Mesothelial cell of epicardium (in vitro differentiated cells): Measurements from ENCODE around the gene PGLYRP4. TPM values are rescaled to one million over a fixed set of nuclear protein-coding genes. Genes with fewer than 3 reads are reported as not detected.

Experiments
- DNase-seq, 2 experiments: peaks; one replicate each; pipeline ENCODE4 v3.0.0; 2021; ENCODE audit warnings: low spot score in 2 of 2; ENCODE audit not compliant: unreplicated experiment in 2 of 2
- H3K27ac Mint-ChIP-seq: 2 replicates; pipeline ENCODE4 v1.8.0; 2021; ENCODE audit warnings: mixed read lengths
- H3K27me3 Mint-ChIP-seq: 2 replicates; pipeline ENCODE4 v1.8.0; 2021; ENCODE audit warnings: low read depth, mixed read lengths
- H3K36me3 Mint-ChIP-seq: 2 replicates; pipeline ENCODE4 v1.8.0; 2021; ENCODE audit warnings: mixed read lengths
- H3K4me1 Mint-ChIP-seq: 2 replicates; pipeline ENCODE4 v1.8.0; 2021; ENCODE audit warnings: mixed read lengths
- H3K4me3 Mint-ChIP-seq: 2 replicates; pipeline ENCODE4 v1.8.0; 2021; ENCODE audit warnings: mild to moderate bottlenecking, moderate library complexity, mixed read lengths
- H3K9me3 Mint-ChIP-seq: 2 replicates; pipeline ENCODE4 v1.8.0; 2021; ENCODE audit warnings: mixed read lengths
- total RNA-seq: library from RNA; stranded (reverse); gene quantifications from 3 replicates; pipeline ENCODE4 v1.2.1, GENCODE V29; 2021
- TF ChIP-seq, protein P1 (sequence below): fragments of 200-600 bp; sonication (generic); IDR thresholded peaks from one replicate; pipeline ENCODE4 v1.5.0; 2021; ENCODE audit warnings: antibody characterized with exemption; ENCODE audit not compliant: unreplicated experiment

The PGLYRP4 gene
- total RNA-seq, 1 donor from 2014 or later: not detected

DNA sequence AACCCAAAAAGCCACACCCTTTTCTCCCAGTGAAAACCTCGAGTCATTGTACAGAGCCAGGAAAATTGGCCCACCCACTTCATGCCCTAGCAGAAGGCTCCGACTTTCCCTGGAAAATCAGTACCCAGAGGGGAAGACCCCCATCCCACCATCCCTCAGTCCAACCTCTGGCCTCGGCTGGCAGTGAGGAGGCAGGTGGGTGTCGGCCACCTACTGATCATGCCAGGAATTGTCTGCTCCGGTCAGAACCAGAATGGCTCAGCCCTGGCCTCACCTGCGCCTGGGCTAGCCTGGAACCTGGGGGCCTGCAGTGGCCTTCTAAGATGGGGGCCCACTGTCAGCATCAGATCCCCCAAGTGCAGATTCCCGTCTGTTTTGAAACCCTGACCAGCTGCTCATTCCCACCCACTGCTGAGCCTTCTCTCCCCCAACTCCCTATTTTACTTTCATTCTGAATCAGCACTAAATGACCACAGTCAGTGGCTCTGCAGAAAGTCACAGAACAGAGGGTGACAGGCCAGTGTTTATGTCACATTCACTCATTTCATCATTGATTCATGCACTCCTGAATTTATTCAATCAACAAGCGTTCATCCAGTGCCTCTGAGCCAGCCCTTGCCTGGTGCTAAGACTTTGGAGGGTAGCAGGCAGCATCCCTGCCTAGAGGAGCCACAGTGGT lies 6.0 kb upstream of the PGLYRP4 start:
- TF ChIP-seq, protein P1, sequence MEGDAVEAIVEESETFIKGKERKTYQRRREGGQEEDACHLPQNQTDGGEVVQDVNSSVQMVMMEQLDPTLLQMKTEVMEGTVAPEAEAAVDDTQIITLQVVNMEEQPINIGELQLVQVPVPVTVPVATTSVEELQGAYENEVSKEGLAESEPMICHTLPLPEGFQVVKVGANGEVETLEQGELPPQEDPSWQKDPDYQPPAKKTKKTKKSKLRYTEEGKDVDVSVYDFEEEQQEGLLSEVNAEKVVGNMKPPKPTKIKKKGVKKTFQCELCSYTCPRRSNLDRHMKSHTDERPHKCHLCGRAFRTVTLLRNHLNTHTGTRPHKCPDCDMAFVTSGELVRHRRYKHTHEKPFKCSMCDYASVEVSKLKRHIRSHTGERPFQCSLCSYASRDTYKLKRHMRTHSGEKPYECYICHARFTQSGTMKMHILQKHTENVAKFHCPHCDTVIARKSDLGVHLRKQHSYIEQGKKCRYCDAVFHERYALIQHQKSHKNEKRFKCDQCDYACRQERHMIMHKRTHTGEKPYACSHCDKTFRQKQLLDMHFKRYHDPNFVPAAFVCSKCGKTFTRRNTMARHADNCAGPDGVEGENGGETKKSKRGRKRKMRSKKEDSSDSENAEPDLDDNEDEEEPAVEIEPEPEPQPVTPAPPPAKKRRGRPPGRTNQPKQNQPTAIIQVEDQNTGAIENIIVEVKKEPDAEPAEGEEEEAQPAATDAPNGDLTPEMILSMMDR: no peak
- H3K4me1 Mint-ChIP-seq: no peaks in the 10 kb centered on the region
- H3K9me3 Mint-ChIP-seq: no peaks in the 10 kb centered on the region
- H3K27me3 Mint-ChIP-seq: peaks cover 17% of the 10 kb centered on the region
- no peak overlapping the region for H3K4me3 Mint-ChIP-seq
- H3K27ac Mint-ChIP-seq: no peak overlapping the region
- no peak for DNase-seq
- H3K36me3 Mint-ChIP-seq: no peaks in the 10 kb centered on the region

DNA sequence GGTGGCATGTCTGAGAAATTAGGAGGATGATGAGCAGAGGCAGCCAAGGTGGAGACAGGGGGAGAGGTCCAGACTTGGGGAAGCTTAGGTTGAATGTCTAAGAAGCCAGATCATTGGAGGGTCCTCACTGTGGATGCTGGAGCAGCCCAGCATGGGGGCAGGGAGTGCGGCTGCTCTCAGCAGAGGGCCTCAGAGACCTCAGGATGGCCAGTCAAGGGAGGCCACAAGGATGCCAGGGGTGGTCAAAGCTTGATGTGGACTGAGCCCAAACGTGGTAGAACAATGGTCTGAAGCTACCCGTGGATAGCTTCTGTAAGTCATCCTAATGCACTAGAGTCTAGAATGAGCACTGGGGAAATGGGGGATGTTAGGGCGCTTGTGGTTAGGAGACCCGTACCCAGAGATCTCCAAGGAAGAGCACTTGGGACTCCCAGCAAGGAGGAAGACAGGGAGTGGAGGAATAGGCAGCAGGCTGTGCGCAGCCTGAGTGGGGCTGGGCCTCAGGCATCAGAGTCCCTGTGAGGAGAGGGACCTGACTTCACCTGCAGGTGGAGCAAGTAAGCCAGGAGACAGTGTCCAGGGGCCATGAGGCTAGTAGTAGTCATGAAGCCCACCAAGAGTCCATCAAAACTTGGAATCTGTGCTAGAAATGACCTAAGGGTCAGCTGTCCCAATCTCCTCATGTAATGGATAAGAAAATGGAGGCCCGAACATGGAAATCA lies 4.7 kb upstream of the PGLYRP4 start:
- H3K36me3 Mint-ChIP-seq: no peaks in the 10 kb centered on the region

DNA sequence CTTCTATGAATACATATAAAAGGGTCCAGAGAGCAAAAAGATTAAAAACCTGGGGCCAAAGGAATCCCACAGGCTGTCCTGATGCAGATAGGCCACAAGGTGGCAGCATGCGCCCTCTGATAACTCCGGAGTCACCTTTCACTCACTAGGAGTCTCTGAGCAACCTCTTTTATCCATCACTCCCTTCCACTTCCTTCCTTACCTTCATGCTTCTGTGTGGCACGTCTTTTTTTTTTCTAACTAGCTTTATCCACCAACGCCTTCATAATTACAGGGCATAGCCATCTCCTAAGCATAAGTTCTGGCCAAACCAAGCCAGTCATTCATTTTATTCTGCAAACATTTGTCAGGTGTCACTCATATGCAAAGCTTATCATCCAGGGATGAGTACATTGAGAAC lies 3.9 kb upstream of the PGLYRP4 start:
- Mint-ChIP-seq H3K27ac (no peak overlapping the region), H3K4me1 (no peaks in the 10 kb centered on the region), H3K27me3 (peaks cover 37% of the 10 kb centered on the region), H3K9me3 (no peaks in the 10 kb centered on the region), H3K4me3 (no peak overlapping the region), H3K36me3 (no peaks in the 10 kb centered on the region)
- peak in 1 of 2 experiments; percentile 77 for DNase-seq
- TF ChIP-seq, protein P1: peak; percentile 83

More for the DNA sequence above, 4.7 kb upstream of the PGLYRP4 start:
- no peaks in the 10 kb centered on the region for H3K4me1 Mint-ChIP-seq
- H3K27ac Mint-ChIP-seq: no peak overlapping the region
- H3K4me3 Mint-ChIP-seq: no peak overlapping the region
- no peak for DNase-seq
- H3K27me3 Mint-ChIP-seq: peaks cover 30% of the 10 kb centered on the region
- TF ChIP-seq, protein P1: peak; percentile 23
- H3K9me3 Mint-ChIP-seq: no peaks in the 10 kb centered on the region

DNA sequence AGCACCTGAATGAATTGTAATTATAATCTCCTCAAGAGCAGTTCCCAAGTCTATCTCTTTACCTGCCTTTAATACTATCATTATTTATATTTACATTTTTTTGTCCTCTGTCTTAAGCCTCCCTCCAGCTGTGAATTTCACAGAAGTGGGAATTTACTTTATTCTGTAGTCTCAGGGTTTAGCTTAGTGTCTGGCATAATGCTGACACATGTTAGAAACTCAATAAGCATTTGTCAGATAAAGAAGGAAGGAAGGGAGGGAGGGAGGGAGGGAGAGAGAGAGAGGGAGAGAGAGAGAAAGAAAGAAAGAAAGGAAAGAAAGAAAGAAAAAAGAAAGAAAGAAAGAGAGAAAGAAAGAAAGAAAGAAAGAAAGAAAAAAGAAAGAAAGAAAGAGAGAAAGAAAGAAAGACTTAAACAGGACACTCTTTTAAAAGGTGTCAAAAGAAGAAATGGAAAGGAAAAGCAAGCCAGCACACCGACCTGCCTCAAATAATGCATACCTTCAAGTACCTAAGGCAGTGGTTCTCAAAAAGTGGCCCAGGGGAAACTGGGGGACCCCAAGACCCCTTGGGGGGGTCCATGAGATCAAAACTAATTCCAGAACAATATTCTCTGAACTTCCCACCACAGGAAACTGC lies 1.8 kb upstream of the PGLYRP4 start:
- DNase-seq: no peak
- Mint-ChIP-seq H3K27ac (no peak overlapping the region), H3K4me3 (no peak overlapping the region), H3K4me1 (peaks cover under 1% of the 10 kb centered on the region), H3K27me3 (peaks cover 57% of the 10 kb centered on the region), H3K36me3 (no peaks in the 10 kb centered on the region), H3K9me3 (no peaks in the 10 kb centered on the region)
- TF ChIP-seq, protein P1: no peak

DNA sequence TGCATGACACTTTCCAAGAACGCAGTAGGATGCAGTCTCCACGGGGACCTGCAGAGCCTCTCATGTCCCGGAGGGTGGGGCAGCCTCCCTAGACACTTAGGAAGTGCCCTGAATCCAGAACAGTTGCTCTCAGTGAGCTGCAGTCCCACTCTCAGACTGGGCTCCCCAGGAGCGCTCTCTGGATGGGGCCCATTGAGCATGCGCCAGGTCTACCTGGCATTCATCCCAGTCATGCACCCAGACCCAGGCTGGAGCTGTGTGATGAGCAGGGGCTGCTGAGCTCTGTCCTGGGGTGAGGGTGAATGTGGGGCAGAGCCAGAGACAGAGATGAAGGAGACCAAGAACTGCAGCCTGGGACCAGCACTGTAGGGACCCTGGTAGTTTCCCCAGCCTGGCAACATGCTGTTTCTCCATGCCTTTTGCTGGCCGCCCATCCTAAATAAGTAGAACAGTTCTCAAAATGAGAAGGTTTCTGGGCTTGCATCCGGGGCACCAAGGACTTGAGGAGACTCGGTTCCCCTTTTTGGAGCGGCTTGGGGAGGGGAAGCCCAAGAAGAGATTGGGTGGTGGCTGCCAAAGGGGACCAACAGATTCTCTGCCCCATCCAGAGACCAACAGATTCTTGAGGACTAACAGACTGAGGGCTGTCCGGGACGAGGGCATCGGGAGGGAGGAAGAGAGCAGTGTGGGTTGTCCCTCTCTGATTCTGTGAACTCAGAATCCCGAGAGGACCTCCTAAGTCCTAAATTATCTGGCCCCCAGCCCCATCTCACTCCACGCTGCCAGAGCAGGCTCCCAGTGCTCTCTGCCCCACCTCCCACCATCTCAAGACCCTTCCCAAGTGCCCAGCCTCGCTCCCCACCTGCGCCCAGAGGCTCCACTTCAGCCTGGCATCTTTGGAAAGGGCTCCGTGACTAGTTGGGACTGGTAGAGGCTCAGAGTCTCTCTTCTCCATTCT lies 1.0 kb upstream of the PGLYRP4 start:
- peaks cover 59% of the 10 kb centered on the region for H3K27me3 Mint-ChIP-seq
- H3K4me1 Mint-ChIP-seq: peaks cover 3% of the 10 kb centered on the region
- H3K9me3 Mint-ChIP-seq: no peaks in the 10 kb centered on the region
- no peak overlapping the region for H3K27ac Mint-ChIP-seq
- TF ChIP-seq, protein P1: no peak
- H3K36me3 Mint-ChIP-seq: no peaks in the 10 kb centered on the region
- no peak overlapping the region for H3K4me3 Mint-ChIP-seq
- no peak for DNase-seq
